ENCODE data around the gene EPS15.

GRCh38 chr1:51359879-51360278, 159.2 kb downstream of the EPS15 start:
- TF ChIP-seq CTCF (IDR thresholded peaks at IDR 0.05) (no peak), POLR2A (IDR thresholded peaks at IDR 0.05) (no peak)

All from stomach (tissue), 4 donors.